HG03196 (cell line): Measurements from ENCODE around the gene HS2ST1.

Source experiments
- ATAC-seq: cut with Tn5 transposase; IDR thresholded peaks from one replicate; pipeline ENCODE4 v1.9.1; 2021; ENCODE audit not compliant: unreplicated experiment

Gene HS2ST1

GRCh38 chr1:87155170-87155569 lies 240.7 kb downstream of the HS2ST1 start:
- ATAC-seq: no peak

DNA sequence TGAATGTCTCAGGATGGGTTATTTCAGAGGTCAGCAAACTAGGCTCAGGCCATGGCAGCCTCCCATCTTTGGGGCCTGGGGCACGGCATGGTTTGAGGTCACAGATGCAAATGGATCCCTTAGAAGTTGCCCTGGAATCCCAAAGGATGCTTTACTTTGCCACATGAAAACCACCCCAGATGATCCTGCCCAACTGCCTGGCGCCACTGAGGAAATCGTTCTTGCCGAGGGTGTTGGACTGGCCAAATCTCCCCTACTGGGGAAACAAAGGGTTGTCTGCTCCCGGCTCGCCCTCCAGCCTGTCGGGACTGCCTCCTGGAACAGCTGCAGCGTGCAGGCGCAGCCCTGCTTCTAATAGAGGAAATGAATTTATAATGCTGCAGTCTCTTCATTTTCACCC lies 241.2 kb downstream of the HS2ST1 start:
- ATAC-seq: no peak

GRCh38 chr1:87156124-87156523 lies 241.7 kb downstream of the HS2ST1 start:
- no peak for ATAC-seq

DNA sequence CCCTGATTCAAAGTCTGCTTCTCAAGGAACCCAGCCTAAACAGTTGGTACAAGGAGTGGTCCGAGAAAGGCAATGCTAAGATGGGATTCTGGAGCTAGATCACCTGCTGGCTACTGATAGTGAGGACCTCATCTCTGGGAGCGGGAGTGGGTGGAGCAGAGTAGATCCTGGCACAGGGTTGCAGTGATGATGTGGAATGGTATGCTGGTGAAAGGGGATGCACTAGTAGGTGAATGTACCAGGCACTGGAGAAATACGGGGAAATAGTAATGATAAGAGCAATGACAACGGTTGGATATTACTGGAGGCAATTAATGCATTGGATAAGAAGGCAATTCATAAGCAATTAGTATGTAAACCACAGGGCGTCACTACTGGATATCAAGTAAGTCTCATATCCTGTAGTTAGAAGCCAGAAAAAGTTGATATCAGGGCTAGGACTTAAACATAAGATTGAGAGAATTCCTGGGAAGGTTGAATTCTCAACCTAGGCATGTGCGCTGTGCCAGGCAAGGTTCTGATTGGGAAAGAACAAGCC lies 245.0 kb downstream of the HS2ST1 start:
- no peak for ATAC-seq
